ENCODE data around the gene RASSF3.

RASSF3 gene

GRCh38 chr12:64724201-64724745 lies 114.0 kb downstream of the RASSF3 start:
- Histone ChIP-seq H2AFZ (ENCODE audit: low read length) (no peak overlapping the region), H3K4me2 (ENCODE audit: low read length) (no peak overlapping the region), H3K4me1 (ENCODE audit: insufficient read depth, low read length, severe bottlenecking) (no peaks in the 10 kb centered on the region), H3K9ac (ENCODE audit: low read length) (no peak overlapping the region), H3K27me3 (ENCODE audit: insufficient read depth, low read length) (no peaks in the 10 kb centered on the region), H4K20me1 (ENCODE audit: insufficient read depth, low read length) (no peaks in the 10 kb centered on the region), H3K4me3 (ENCODE audit: low read depth, low read length, poor library complexity, severe bottlenecking) (no peak overlapping the region), H3K9me2 (ENCODE audit: low read depth, low read length) (no peaks in the 10 kb centered on the region), H3K27ac (ENCODE audit: low read depth, low read length, poor library complexity, severe bottlenecking) (no peak overlapping the region), H3K79me2 (ENCODE audit: insufficient read depth, low read length) (no peaks in the 10 kb centered on the region), H3F3A (ENCODE audit: insufficient read depth, low read length) (no peaks in the 10 kb centered on the region), H3K36me3 (ENCODE audit: insufficient read depth, low read length) (peaks cover 25% of the 10 kb centered on the region; the same call in 1 of the 2 replicates), H3K9me3 (ENCODE audit: low read length) (no peaks in the 10 kb centered on the region)
- TF ChIP-seq, protein P1, sequence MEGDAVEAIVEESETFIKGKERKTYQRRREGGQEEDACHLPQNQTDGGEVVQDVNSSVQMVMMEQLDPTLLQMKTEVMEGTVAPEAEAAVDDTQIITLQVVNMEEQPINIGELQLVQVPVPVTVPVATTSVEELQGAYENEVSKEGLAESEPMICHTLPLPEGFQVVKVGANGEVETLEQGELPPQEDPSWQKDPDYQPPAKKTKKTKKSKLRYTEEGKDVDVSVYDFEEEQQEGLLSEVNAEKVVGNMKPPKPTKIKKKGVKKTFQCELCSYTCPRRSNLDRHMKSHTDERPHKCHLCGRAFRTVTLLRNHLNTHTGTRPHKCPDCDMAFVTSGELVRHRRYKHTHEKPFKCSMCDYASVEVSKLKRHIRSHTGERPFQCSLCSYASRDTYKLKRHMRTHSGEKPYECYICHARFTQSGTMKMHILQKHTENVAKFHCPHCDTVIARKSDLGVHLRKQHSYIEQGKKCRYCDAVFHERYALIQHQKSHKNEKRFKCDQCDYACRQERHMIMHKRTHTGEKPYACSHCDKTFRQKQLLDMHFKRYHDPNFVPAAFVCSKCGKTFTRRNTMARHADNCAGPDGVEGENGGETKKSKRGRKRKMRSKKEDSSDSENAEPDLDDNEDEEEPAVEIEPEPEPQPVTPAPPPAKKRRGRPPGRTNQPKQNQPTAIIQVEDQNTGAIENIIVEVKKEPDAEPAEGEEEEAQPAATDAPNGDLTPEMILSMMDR (IDR thresholded peaks at IDR 0.05; ENCODE audit: low read length) = no peak
- TF ChIP-seq EZH2 (IDR thresholded peaks at IDR 0.05; ENCODE audit: borderline replicate concordance, low read length) = no peak

DNA sequence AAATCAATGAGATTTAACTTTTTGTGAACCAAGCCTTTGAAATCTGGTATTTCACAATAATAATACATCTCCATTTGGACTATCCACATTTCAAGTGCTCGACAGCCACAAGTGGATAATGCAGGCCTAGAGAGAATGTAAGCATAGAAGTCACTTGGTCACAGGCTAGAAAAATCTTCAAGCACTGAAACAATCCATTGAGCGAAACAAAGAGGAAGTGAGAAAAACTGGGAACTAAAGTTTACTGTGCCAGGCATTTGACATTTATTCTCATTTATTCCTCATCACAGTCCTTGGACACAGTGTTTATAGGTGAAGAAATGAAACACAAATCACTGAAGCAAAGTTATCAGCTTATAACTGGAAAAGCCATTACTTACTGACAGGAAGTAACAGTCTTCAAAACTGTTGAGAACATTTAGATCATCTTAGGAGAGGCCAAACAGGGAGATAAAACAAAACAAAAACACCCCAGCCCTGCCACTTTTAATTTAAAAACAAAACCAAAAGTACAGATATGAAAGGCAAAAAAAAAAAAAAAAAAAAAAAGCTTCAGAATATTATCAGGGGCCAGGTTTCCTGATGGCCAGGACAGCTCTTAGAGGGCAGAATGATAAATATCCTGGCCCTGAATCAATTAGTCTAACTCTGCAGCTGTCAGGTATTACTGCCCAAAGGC lies 119.8 kb downstream of the RASSF3 start:
- H3K4me2 ChIP-seq (ENCODE audit: low read length) = no peak overlapping the region

DNA sequence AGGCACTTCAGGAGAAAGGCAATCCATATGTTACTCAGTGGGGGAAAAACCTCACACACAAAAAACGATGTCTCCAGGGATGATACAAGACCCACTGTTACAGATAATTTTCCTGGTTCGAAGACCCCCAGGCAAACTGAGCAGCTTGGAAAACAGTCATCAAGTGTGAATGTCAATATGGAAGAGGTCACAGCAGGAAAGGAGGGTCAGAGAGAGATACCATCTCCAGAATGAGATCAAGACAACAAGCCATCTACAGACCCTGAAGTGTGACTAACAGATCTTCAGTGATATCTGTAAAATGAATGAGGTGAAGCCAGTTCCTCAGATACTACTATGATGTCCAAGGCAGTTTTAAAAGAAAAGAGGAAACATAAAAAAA lies 120.3 kb downstream of the RASSF3 start:
- Histone ChIP-seq H3K9ac (ENCODE audit: low read length) (no peak overlapping the region), H3K36me3 (ENCODE audit: insufficient read depth, low read length) (peaks cover 16% of the 10 kb centered on the region; the same call in 1 of the 2 replicates), H3K9me2 (ENCODE audit: low read depth, low read length) (no peaks in the 10 kb centered on the region), H3K4me3 (ENCODE audit: low read depth, low read length, poor library complexity, severe bottlenecking) (no peak overlapping the region), H3K27ac (ENCODE audit: low read depth, low read length, poor library complexity, severe bottlenecking) (no peak overlapping the region), H3F3A (ENCODE audit: insufficient read depth, low read length) (no peaks in the 10 kb centered on the region), H4K20me1 (ENCODE audit: insufficient read depth, low read length) (no peaks in the 10 kb centered on the region), H3K27me3 (ENCODE audit: insufficient read depth, low read length) (no peaks in the 10 kb centered on the region), H3K4me2 (ENCODE audit: low read length) (no peak overlapping the region), H3K9me3 (ENCODE audit: low read length) (no peaks in the 10 kb centered on the region), H3K79me2 (ENCODE audit: insufficient read depth, low read length) (no peaks in the 10 kb centered on the region), H2AFZ (ENCODE audit: low read length) (no peak overlapping the region), H3K4me1 (ENCODE audit: insufficient read depth, low read length, severe bottlenecking) (peaks cover 3% of the 10 kb centered on the region)
- no peak for TF ChIP-seq EZH2 (IDR thresholded peaks at IDR 0.05; ENCODE audit: borderline replicate concordance, low read length)
- TF ChIP-seq, protein P1 (IDR thresholded peaks at IDR 0.05; ENCODE audit: low read length) = no peak

More for the DNA sequence above, 119.8 kb downstream of the RASSF3 start:
- no peaks in the 10 kb centered on the region for H3K27me3 ChIP-seq (ENCODE audit: insufficient read depth, low read length)
- no peak overlapping the region for H3K9ac ChIP-seq (ENCODE audit: low read length)
- no peaks in the 10 kb centered on the region for H3K9me2 ChIP-seq (ENCODE audit: low read depth, low read length)
- no peak overlapping the region for H3K4me3 ChIP-seq (ENCODE audit: low read depth, low read length, poor library complexity, severe bottlenecking)
- H3K9me3 ChIP-seq (ENCODE audit: low read length) = no peaks in the 10 kb centered on the region
- peaks cover 3% of the 10 kb centered on the region for H3K4me1 ChIP-seq (ENCODE audit: insufficient read depth, low read length, severe bottlenecking)
- H2AFZ ChIP-seq (ENCODE audit: low read length) = no peak overlapping the region
- H4K20me1 ChIP-seq (ENCODE audit: insufficient read depth, low read length) = no peaks in the 10 kb centered on the region
- H3K36me3 ChIP-seq (ENCODE audit: insufficient read depth, low read length) = peaks cover 16% of the 10 kb centered on the region; the same call in 1 of the 2 replicates
- no peak for TF ChIP-seq EZH2 (IDR thresholded peaks at IDR 0.05; ENCODE audit: borderline replicate concordance, low read length)
- TF ChIP-seq, protein P1 (IDR thresholded peaks at IDR 0.05; ENCODE audit: low read length) = no peak
- H3K27ac ChIP-seq (ENCODE audit: low read depth, low read length, poor library complexity, severe bottlenecking) = no peak overlapping the region
- no peaks in the 10 kb centered on the region for H3K79me2 ChIP-seq (ENCODE audit: insufficient read depth, low read length)
- no peaks in the 10 kb centered on the region for H3F3A ChIP-seq (ENCODE audit: insufficient read depth, low read length)
